ENCODE data around the gene TRAM2. TPM values are rescaled to one million over a fixed set of nuclear protein-coding genes. Genes with fewer than 3 reads are reported as not detected.

Gene TRAM2
- total and polyA plus RNA-seq, 9 of the 15 experiments (the other 6 are each of a cell fraction or from before 2014, with no cell fraction given): 2.6 to 13.3 (median 8.9) TPM

DNA sequence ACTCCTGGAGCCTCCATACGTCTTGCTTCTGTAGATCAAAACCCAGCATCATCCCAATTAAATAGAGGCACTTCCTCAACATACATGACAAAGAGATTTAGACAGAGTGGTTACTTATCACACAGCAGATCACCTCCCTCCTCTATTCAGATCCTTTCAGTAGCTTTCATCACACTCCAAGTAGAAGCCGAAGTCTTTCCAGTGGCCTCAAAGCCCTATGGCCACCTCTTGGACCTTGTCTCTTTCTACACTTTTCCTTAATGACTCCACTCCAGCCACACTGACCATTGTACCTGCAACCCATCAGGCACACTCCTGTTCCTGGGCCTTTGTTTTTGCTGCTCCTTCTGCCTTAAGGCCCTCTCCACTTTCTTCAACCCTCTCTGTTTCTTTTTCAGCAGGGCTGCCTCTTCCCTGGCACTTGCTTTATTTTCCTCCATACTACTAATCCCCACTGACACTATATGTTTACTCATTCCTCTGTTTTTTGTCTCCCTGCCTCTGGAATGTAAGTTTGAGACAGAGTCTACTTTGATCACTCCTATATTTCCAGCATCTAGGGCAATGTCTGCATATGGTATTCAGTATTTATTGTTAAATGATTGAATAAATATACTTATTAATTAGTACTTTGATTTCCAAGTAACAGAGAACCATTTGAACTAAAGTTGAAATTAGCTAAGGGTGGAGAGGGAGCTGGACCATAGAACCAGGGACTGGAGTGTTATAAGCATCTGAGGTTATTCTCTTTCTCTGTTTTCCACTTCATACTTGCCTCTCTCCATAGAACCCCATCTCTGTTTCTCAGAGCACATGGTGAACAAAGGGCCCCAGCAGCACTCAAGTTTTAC, 43.4 kb upstream of the TRAM2 start (continued):
- TF ChIP-seq OTX1 (CRISPR knock-in tag; IDR thresholded peaks at IDR 0.05): peak; percentile 93; the same call in 1 of the 2 replicates
- no peak for TF ChIP-seq HMG20B (CRISPR knock-in tag; IDR thresholded peaks at IDR 0.05)
- TF ChIP-seq ZNF561 (CRISPR knock-in tag; conservative IDR thresholded peaks at IDR 0.05): 0 out of 2 replicates have a peak, but pooled peaks have one; percentile 56
- no peak for TF ChIP-seq ZNF23 (CRISPR knock-in tag; IDR thresholded peaks at IDR 0.05)
- TF ChIP-seq, protein P1, sequence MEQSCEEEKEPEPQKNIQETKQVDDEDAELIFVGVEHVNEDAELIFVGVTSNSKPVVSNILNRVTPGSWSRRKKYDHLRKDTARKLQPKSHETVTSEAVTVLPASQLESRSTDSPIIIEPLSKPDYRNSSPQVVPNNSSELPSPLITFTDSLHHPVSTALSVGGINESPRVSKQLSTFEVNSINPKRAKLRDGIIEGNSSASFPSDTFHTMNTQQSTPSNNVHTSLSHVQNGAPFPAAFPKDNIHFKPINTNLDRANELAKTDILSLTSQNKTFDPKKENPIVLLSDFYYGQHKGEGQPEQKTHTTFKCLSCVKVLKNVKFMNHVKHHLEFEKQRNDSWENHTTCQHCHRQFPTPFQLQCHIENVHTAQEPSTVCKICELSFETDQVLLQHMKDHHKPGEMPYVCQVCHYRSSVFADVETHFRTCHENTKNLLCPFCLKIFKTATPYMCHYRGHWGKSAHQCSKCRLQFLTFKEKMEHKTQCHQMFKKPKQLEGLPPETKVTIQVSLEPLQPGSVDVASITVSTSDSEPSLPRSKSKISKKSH (CRISPR knock-in tag; IDR thresholded peaks at IDR 0.05): no peak
- no peak for TF ChIP-seq ZNF143 (CRISPR knock-in tag; IDR thresholded peaks at IDR 0.05)
- peak; percentile 70; the same call in 1 of the 2 replicates for TF ChIP-seq ARID1B (IDR thresholded peaks at IDR 0.05)
- no peak for TF ChIP-seq NR1H2 (CRISPR knock-in tag; IDR thresholded peaks at IDR 0.05)
- TF ChIP-seq MYC (IDR thresholded peaks at IDR 0.05; ENCODE audit: low read depth, low read length): peak; percentile 34; the same call in 1 of the 2 replicates
- TF ChIP-seq MYC (CRISPR knock-in tag; IDR thresholded peaks at IDR 0.05; ENCODE audit: borderline replicate concordance, low read depth): no peak
- TF ChIP-seq, protein P2, sequence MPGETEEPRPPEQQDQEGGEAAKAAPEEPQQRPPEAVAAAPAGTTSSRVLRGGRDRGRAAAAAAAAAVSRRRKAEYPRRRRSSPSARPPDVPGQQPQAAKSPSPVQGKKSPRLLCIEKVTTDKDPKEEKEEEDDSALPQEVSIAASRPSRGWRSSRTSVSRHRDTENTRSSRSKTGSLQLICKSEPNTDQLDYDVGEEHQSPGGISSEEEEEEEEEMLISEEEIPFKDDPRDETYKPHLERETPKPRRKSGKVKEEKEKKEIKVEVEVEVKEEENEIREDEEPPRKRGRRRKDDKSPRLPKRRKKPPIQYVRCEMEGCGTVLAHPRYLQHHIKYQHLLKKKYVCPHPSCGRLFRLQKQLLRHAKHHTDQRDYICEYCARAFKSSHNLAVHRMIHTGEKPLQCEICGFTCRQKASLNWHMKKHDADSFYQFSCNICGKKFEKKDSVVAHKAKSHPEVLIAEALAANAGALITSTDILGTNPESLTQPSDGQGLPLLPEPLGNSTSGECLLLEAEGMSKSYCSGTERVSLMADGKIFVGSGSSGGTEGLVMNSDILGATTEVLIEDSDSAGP (CRISPR knock-in tag; IDR thresholded peaks at IDR 0.05): no peak
- TF ChIP-seq ZFP36 (IDR thresholded peaks at IDR 0.05; ENCODE audit: low read depth, low read length, partially characterized antibody): peak; percentile 17
- no peak for TF ChIP-seq ZNF12 (CRISPR knock-in tag; IDR thresholded peaks at IDR 0.05)
- TF ChIP-seq ZNF217 (CRISPR knock-in tag; IDR thresholded peaks at IDR 0.05): no peak
- TF ChIP-seq, protein P3, sequence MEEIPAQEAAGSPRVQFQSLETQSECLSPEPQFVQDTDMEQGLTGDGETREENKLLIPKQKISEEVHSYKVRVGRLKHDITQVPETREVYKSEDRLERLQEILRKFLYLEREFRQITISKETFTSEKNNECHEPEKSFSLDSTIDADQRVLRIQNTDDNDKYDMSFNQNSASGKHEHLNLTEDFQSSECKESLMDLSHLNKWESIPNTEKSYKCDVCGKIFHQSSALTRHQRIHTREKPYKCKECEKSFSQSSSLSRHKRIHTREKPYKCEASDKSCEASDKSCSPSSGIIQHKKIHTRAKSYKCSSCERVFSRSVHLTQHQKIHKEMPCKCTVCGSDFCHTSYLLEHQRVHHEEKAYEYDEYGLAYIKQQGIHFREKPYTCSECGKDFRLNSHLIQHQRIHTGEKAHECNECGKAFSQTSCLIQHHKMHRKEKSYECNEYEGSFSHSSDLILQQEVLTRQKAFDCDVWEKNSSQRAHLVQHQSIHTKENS (CRISPR knock-in tag; IDR thresholded peaks at IDR 0.05): no peak
- no peak for TF ChIP-seq ZNF3 (CRISPR knock-in tag; IDR thresholded peaks at IDR 0.05)
